ENCODE measurements around the gene FAM171A2.

DNA sequence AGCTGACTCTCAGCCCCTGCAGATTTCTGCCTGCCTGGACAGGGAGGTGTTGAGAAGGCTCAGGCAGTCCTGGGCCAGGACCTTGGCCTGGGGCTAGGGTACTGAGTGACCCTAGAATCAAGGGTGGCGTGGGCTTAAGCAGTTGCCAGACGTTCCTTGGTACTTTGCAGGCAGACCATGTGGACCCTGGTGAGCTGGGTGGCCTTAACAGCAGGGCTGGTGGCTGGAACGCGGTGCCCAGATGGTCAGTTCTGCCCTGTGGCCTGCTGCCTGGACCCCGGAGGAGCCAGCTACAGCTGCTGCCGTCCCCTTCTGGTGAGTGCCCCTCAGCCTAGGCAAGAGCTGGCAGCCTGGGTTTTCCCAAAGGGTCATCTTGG, 14.7 kb downstream of the FAM171A2 start:
- TF ChIP-seq CTCF (IDR thresholded peaks at IDR 0.05) (no peak), POLR2AphosphoS5 (IDR thresholded peaks at IDR 0.05) (no peak), POLR2A (IDR thresholded peaks at IDR 0.05) (no peak)
